B cell (primary cell): Measurements from ENCODE around the gene PSMA6. TPM values are rescaled to one million over a fixed set of nuclear protein-coding genes. Genes with fewer than 3 reads are reported as not detected.
"Not testable (repeated sequence)": the region's sequence is repeated elsewhere in the genome, so short reads cannot be mapped to it uniquely, and the experiment has no call there.

Experiments used
- ATAC-seq: fragments of 200-7000 bp; cut with Tn5 transposase; one replicate; pipeline ENCODE4 v1.10.0; 2021; ENCODE audit warnings: low read depth, mild to moderate bottlenecking, moderate number of reproducible peaks, moderate library complexity
- CTCF ChIA-PET: fragments of 350-600 bp; sonication (Branson Sonifier 250); formaldehyde crosslinking; loops from one replicate; lab custom pipeline; 2021; ENCODE audit warnings: antibody characterized with exemption, inconsistent platforms; lab: Charles Lee
- POLR2A ChIA-PET: fragments of 350-600 bp; sonication (Branson Sonifier 250); formaldehyde crosslinking; loops from one replicate; lab custom pipeline; 2021; ENCODE audit warnings: antibody characterized with exemption; lab: Charles Lee
- DNase-seq: peaks from one replicate; pipeline ENCODE4 v3.0.0; 2013
- H2AFZ ChIP-seq: 2 replicates; pipeline ENCODE4 v1.6.1; 2012; ENCODE audit warnings: mild to moderate bottlenecking, low read depth, low read length; ENCODE audit not compliant: insufficient read depth, poor library complexity, severe bottlenecking
- H3K27ac ChIP-seq, 2 donors: 1 replicate in 1 of 2; 2 replicates in 1 of 2; pipeline ENCODE4 v1.5.1; 2012 to 2013; ENCODE audit warnings: low read length in 2 of 2, mild to moderate bottlenecking in 2 of 2, moderate library complexity in 1 of 2
- H3K27me3 ChIP-seq, 4 experiments: fragments of 200-600 bp in 1 of 4; sonication (generic) in 1 of 4; replicated peaks in 1 of 4; 1 replicate in 2 of 4; 2 replicates in 2 of 4; pipeline versions ENCODE4 v1.6.1 to v1.7.0; 2013 to 2016; ENCODE audit warnings: low read length in 3 of 4, mild to moderate bottlenecking in 2 of 4, mixed read lengths in 1 of 4, moderate library complexity in 1 of 4; ENCODE audit not compliant: insufficient read depth in 4 of 4, control insufficient read depth in 3 of 4; ENCODE audit errors: control extremely low read depth in 1 of 4
- H3K36me3 ChIP-seq, 2 experiments: replicated peaks in 1 of 2; 1 replicate in 1 of 2; 2 replicates in 1 of 2; pipeline versions ENCODE4 v1.6.1 to v1.7.1; 2013; ENCODE audit warnings: low read length in 1 of 2; ENCODE audit not compliant: insufficient read depth in 2 of 2, control insufficient read depth in 1 of 2; ENCODE audit errors: control extremely low read depth in 1 of 2, extremely low read depth in 1 of 2
- H3K4me1 ChIP-seq, 2 donors: fragments of 200-600 bp in 1 of 2; sonication (generic) in 1 of 2; 1 replicate in 1 of 2; 2 replicates in 1 of 2; pipeline versions ENCODE4 v1.5.1 to v1.6.1; 2013 to 2017; ENCODE audit warnings: low read length in 2 of 2; ENCODE audit not compliant: control insufficient read depth in 2 of 2, insufficient read depth in 2 of 2
- H3K4me2 ChIP-seq: replicated peaks from 2 replicates; pipeline ENCODE3; 2012; ENCODE audit warnings: mild to moderate bottlenecking, low read depth, low read length; ENCODE audit not compliant: poor library complexity, severe bottlenecking
- H3K4me3 ChIP-seq, 5 experiments: fragments of 200-600 bp in 1 of 5; sonication (generic) in 1 of 5; 1 replicate in 3 of 5; 2 replicates in 2 of 5; pipeline versions ENCODE4 v1.5.1 to v1.7.0; 2011 to 2016; ENCODE audit warnings: low read length in 4 of 5, mild to moderate bottlenecking in 4 of 5, low read depth in 2 of 5, control low read depth in 1 of 5, moderate library complexity in 1 of 5; ENCODE audit not compliant: insufficient read depth in 1 of 5; ENCODE audit errors: control extremely low read depth in 1 of 5, extremely low read depth in 1 of 5
- H3K79me2 ChIP-seq: fragments of 200-600 bp; sonication (generic); one replicate; pipeline ENCODE4 v1.6.0; 2016; ENCODE audit warnings: low read length; ENCODE audit not compliant: control insufficient read depth, insufficient read depth
- H3K9ac ChIP-seq: fragments of 200-600 bp; sonication (generic); 2 replicates; pipeline ENCODE4 v1.6.1; 2017; ENCODE audit warnings: mild to moderate bottlenecking, low read length, moderate library complexity
- H3K9me3 ChIP-seq, 3 donors: one replicate each; pipeline versions ENCODE4 v1.6.1 to v1.7.1; 2013; ENCODE audit warnings: low read length in 2 of 3; ENCODE audit not compliant: control insufficient read depth in 2 of 3, insufficient read depth in 1 of 3; ENCODE audit errors: control extremely low read depth in 1 of 3
- H4K20me1 ChIP-seq: 2 replicates; pipeline ENCODE4 v1.6.0; 2012; ENCODE audit warnings: mild to moderate bottlenecking, low read length; ENCODE audit not compliant: insufficient read depth, control insufficient read depth, poor library complexity, severe bottlenecking
- H3K27ac Mint-ChIP-seq: one replicate; pipeline ENCODE4 v1.8.0; 2021; ENCODE audit warnings: mixed read lengths
- H3K27me3 Mint-ChIP-seq: one replicate; pipeline ENCODE4 v1.8.0; 2021; ENCODE audit warnings: mixed read lengths
- H3K4me1 Mint-ChIP-seq: one replicate; pipeline ENCODE4 v1.8.0; 2021; ENCODE audit warnings: mixed read lengths
- H3K4me3 Mint-ChIP-seq: one replicate; pipeline ENCODE4 v1.8.0; 2021; ENCODE audit warnings: mixed read lengths
- H3K9me3 Mint-ChIP-seq: one replicate; pipeline ENCODE4 v1.8.0; 2022; ENCODE audit warnings: mixed read lengths; ENCODE audit not compliant: insufficient read depth
- CTCF ChIP-seq: fragments of 200-600 bp; IDR thresholded peaks from one replicate; pipeline ENCODE4 v1.8.0; 2022; ENCODE audit warnings: antibody characterized with exemption, mild to moderate bottlenecking
- EZH2 ChIP-seq: IDR thresholded peaks from 2 replicates; pipeline ENCODE4 v1.6.1; 2012; ENCODE audit warnings: borderline replicate concordance, low read depth, mild to moderate bottlenecking, moderate library complexity, low read length; ENCODE audit not compliant: insufficient read depth, poor library complexity, severe bottlenecking
- WGBS: methylation state at CpG from one replicate; pipeline ENCODE4 v1.1.5; 2013; ENCODE audit warnings: missing lambda C conversion rate; ENCODE audit not compliant: insufficient coverage; 5-methylcytosine and 5-hydroxymethylcytosine counted together
- intact Hi-C: fragments of 100-400 bp; cut with micrococcal nuclease; formaldehyde crosslinking; loops from one replicate; pipeline ENCODE4 v1.10.0; 2022
- polyA plus RNA-seq: library from polyadenylated mRNA; depleted of rRNA; stranded (reverse); fragments of >200 nt; gene quantifications from 2 replicates; pipeline ENCODE4 v1.2.3, GENCODE V29; 2012
- total RNA-seq, 2 donors: library from RNA; stranded (reverse); fragments of 120-200 nt in 1 of 2; gene quantifications; 1 replicate in 1 of 2; 2 replicates in 1 of 2; pipeline versions ENCODE4 v1.2.3 to v1.2.4, GENCODE V29; 2013 to 2022

The PSMA6 gene
- total and polyA plus RNA-seq, 2 donors (not counting 1 experiment from before 2014, with no cell fraction given), result 47.0 to 70.6 TPM

- Mint-ChIP-seq H3K4me1 (peaks cover 37% of the 10 kb centered on the region), H3K4me3 (no peak overlapping the region), H3K27me3 (no peaks in the 10 kb centered on the region), H3K9me3 (no peaks in the 10 kb centered on the region), H3K27ac (no peak overlapping the region)
- TF ChIP-seq EZH2, result no peak
- TF ChIP-seq CTCF, result no peak
- no peak overlapping the region for H3K27ac ChIP-seq
- intact Hi-C loops, result no loop called here
- ATAC-seq (no peak), DNase-seq (no peak)
- H3K4me3 ChIP-seq, result no peak overlapping the region
- H3K4me1 ChIP-seq, result peaks cover 23 to 26% of the 10 kb centered on the region in 2 donors
- no peaks in the 10 kb centered on the region for H3K36me3 ChIP-seq
- ChIA-PET CTCF (no interaction called here), POLR2A (no interaction called here)
- H3K27me3 ChIP-seq, result no peaks in the 10 kb centered on the region
- no peaks in the 10 kb centered on the region for H3K79me2 ChIP-seq
- 96% methylated on average over 10 of the region's 13 CpGs for WGBS
- H3K9me3 ChIP-seq, result no peaks in the 10 kb centered on the region
- no peaks in the 10 kb centered on the region for H4K20me1 ChIP-seq
- H3K9ac ChIP-seq, result no peak overlapping the region
- no peak overlapping the region for H2AFZ ChIP-seq
- no peak overlapping the region for H3K4me2 ChIP-seq
These were observed 43.4 kb downstream of the PSMA6 start for GRCh38 chr14:35335388-35336092.

DNA sequence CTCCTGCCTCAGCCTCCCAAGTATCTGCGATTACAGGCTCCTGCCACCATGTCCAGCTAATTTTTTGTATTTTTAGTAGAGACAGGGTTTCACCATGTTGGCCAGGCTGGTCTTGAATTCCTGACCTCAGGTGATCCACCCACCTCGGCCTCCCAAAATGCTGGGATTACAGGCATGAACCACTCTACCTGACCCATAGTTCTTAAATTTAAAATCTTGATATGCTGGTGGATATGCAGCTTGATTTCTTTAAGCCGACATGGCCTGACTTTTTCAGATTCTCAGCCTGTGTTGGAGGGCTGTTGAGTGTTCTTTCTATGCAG lies 44.0 kb downstream of the PSMA6 start:
- no CpG with 5 or more reads among the region's 3 CpGs for WGBS
- H3K4me2 ChIP-seq, DNase-seq, H2AFZ ChIP-seq, H4K20me1 ChIP-seq, H3K27me3 Mint-ChIP-seq, H3K9me3 ChIP-seq, H3K27me3 ChIP-seq, H3K4me3 ChIP-seq, H3K9ac ChIP-seq, intact Hi-C loops, H3K36me3 ChIP-seq, H3K27ac ChIP-seq, H3K9me3 Mint-ChIP-seq, ATAC-seq, POLR2A ChIA-PET, H3K4me3 Mint-ChIP-seq, H3K27ac Mint-ChIP-seq, H3K79me2 ChIP-seq: not testable (repeated sequence)
- H3K4me1 ChIP-seq, result peaks cover 23 to 28% of the 10 kb centered on the region in 2 donors
- CTCF ChIA-PET, result interaction anchor here (0.6 kb wide), 1 partner anchor 81 kb away, joined by 3 read pairs; no protein-coding TSS in a partner anchor
- peaks cover 37% of the 10 kb centered on the region for H3K4me1 Mint-ChIP-seq
